Activated CD8-positive, alpha-beta memory T cell treated with anti-CD3 and anti-CD28 coated beads for 48 hours (primary cell): ENCODE measurements around the gene CREM.
"Not testable (repeated sequence)": the region's sequence is repeated elsewhere in the genome, so short reads cannot be mapped to it uniquely, and the experiment has no call there.

Source experiments
- DNase-seq, 3 experiments: peaks; one replicate each; pipeline ENCODE4 v3.0.0-alpha.2; 2020; ENCODE audit warnings: low read depth in 2 of 3, low spot score in 2 of 3

Gene CREM

GRCh38 chr10:35192645-35193249 is 66.1 kb downstream of the CREM start:
- DNase-seq: no peak

GRCh38 chr10:35194471-35194870 is 67.8 kb downstream of the CREM start:
- DNase-seq: no peak

GRCh38 chr10:35194906-35195305 is 68.3 kb downstream of the CREM start:
- no peak for DNase-seq

- peak in 2 of 3 experiments; percentile 42 to 43 for DNase-seq
These were observed 69.0 kb downstream of the CREM start for GRCh38 chr10:35195361-35196306.

- no peak for DNase-seq
These were observed 73.8 kb downstream of the CREM start for GRCh38 chr10:35200487-35200886.

- no peak for DNase-seq
These were observed 74.6 kb downstream of the CREM start for GRCh38 chr10:35201234-35201633.

DNA sequence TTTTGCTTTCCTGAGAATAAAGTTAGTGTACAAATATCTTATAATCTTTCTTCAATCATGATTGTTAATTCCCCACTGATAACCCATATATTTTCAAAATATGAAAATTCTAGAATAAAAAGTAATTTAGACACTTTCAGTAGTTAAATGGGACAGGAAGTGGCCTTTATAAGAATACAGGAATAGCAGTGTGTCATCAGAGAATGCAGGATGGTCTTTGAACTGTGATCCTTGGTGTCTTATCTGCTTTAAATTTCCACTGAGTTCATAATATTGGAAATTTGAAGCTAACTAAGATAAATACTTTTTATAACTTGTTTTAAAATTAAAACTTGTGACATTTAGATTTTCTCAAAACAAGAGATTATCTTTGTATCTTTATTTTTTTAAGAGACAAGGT is 75.4 kb downstream of the CREM start:
- DNase-seq: no peak

- DNase-seq: no peak
These were observed 77.1 kb downstream of the CREM start for GRCh38 chr10:35203745-35204144.

GRCh38 chr10:35204650-35205319 is 78.1 kb downstream of the CREM start:
- no peak for DNase-seq

- DNase-seq: no peak
These were observed 79.6 kb downstream of the CREM start for GRCh38 chr10:35206274-35206673.

DNA sequence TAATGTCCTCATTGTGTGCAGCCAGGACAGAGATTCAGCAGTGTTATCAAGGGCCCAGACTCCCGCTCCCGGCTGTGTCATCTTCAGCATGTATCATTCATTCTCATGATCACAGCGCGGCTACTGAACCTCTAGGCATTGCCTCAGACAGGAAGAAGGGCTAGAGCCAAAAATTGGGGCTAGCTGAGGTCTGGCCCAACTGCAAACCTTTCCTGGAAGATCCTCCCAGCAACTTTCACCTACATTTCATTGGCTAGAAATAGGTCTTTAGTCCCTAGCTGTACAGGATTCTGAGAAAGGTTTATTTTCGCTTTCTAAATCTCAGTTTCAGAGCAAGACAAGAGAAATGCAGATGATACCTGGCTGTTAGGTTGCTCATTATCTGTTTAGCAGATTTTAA is 81.9 kb downstream of the CREM start:
- DNase-seq: no peak

- no peak for DNase-seq
These were observed 82.4 kb downstream of the CREM start for GRCh38 chr10:35208949-35209613.

- no peak for DNase-seq
These were observed 84.3 kb downstream of the CREM start for GRCh38 chr10:35210961-35211360.

- no peak for DNase-seq
These were observed 84.7 kb downstream of the CREM start for GRCh38 chr10:35211390-35211789.

- DNase-seq: no peak
These were observed 86.2 kb downstream of the CREM start for GRCh38 chr10:35212856-35213255.

GRCh38 chr10:35213699-35214098 is 87.1 kb downstream of the CREM start:
- no peak for DNase-seq

GRCh38 chr10:35214607-35215020 is 88.0 kb downstream of the CREM start:
- no peak for DNase-seq

DNA sequence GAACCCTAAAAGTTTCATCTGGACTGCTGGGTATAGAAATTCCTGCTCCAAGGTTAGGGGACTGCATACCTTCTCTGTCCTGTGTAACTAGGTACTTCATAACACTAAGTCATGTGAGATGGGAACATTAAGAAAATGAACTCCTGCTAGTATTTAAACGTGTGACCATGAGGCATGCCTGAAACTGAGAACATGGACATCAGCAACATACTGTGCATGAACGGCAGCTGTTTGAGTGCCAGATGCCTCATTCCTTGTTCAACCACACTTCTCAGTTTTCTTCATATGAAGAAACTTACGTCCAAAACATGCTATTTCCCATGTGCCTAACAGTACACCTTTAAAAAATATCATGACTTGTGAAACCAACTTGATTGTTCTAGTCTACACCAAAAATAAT is 88.5 kb downstream of the CREM start:
- DNase-seq: no peak

GRCh38 chr10:35216303-35216905 is 89.8 kb downstream of the CREM start:
- no peak for DNase-seq

DNA sequence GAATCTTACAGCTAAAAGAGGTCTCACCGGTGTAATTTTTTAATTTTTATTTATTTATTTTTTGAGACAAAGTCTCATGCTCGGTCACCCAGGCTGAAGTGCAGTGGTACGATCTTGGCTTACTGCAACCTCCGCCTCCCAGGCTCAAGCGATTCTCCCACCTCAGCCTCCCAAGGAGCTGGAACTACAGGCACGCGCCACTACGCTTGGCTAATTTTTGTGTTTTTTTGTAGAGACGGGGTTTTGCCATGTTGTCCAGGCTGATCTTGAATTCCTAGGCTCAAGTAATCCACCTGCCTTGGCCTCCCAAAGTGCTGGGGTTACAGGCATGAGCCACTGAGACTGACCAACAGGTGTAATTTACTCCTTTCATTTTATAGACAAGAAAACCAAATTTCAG is 90.3 kb downstream of the CREM start:
- DNase-seq: not testable (repeated sequence)

DNA sequence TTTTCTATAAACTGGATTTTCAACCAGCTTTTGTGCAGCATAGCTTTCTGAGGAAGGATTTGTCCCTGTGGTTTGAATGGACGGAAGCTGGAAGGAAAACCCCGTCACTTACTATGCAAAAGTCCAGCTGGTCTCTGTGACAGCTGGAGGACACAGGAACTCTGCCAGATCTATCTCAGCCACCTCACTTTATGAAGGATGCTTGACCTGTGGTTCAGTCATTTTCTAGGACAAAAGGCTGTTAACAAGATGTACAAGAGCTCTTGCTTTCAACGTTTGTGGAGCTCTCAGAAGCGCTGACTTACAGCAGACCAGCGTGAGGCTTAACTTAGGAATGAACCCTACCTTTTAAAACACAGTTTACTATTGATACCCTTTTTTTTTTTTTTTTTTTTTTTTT is 90.8 kb downstream of the CREM start:
- no peak for DNase-seq
